NCI-H526 (cell line): Measurements from ENCODE around the gene FAHD1.

Experiments
- DNase-seq, 2 experiments: peaks; one replicate each; lab custom pipeline; 2025; lab: John Stamatoyannopoulos, UW

FAHD1 gene

GRCh38 chr16:1817276-1817589 lies 9.8 kb upstream of the FAHD1 start:
- no peak for DNase-seq

GRCh38 chr16:1817716-1818115 lies 9.3 kb upstream of the FAHD1 start:
- no peak for DNase-seq

GRCh38 chr16:1818204-1818872 lies 8.7 kb upstream of the FAHD1 start:
- DNase-seq = no peak

GRCh38 chr16:1818873-1819525 lies 8.0 kb upstream of the FAHD1 start:
- DNase-seq = no peak

- DNase-seq = no peak
These were observed 7.4 kb upstream of the FAHD1 start for GRCh38 chr16:1819611-1820010.

GRCh38 chr16:1820096-1820945 lies 6.7 kb upstream of the FAHD1 start:
- no peak for DNase-seq

- no peak for DNase-seq
These were observed 6.1 kb upstream of the FAHD1 start for GRCh38 chr16:1820946-1821290.

- DNase-seq = no peak
These were observed 5.0 kb upstream of the FAHD1 start for GRCh38 chr16:1821861-1822611.

GRCh38 chr16:1822801-1823200 lies 4.2 kb upstream of the FAHD1 start:
- no peak for DNase-seq

- DNase-seq = peak in 1 of 2 experiments; percentile 35
These were observed 3.2 kb upstream of the FAHD1 start for GRCh38 chr16:1823821-1824220.

- no peak for DNase-seq
These were observed 1.6 kb upstream of the FAHD1 start for GRCh38 chr16:1825381-1825863.

GRCh38 chr16:1825864-1826690 lies 929 bp upstream of the FAHD1 start:
- DNase-seq = peak in 1 of 2 experiments; percentile 71

GRCh38 chr16:1828645-1829410 lies 1.8 kb downstream of the FAHD1 start:
- DNase-seq = no peak

GRCh38 chr16:1830213-1830612 lies 3.2 kb downstream of the FAHD1 start:
- DNase-seq = no peak

GRCh38 chr16:1831186-1832075 lies 4.4 kb downstream of the FAHD1 start:
- no peak for DNase-seq

GRCh38 chr16:1832838-1833454 lies 5.9 kb downstream of the FAHD1 start:
- DNase-seq = no peak

GRCh38 chr16:1834096-1834495 lies 7.1 kb downstream of the FAHD1 start:
- DNase-seq = no peak

GRCh38 chr16:1839554-1839953 lies 12.5 kb downstream of the FAHD1 start:
- DNase-seq = no peak

- DNase-seq = no peak
These were observed 19.0 kb downstream of the FAHD1 start for GRCh38 chr16:1845985-1846384.
